HepG2 (cell line): Measurements from ENCODE around the gene VPS13D.

Experiments used
- CBX5 ChIP-seq: sonication (generic); formaldehyde crosslinking; IDR thresholded peaks from 2 replicates; pipeline ENCODE4 v1.4.0; 2020; ENCODE audit warnings: missing genetic modification reagents, borderline replicate concordance
- POLR2A ChIP-seq, 2 experiments: IDR thresholded peaks; 2 replicates each; pipeline ENCODE4 v1.6.1; 2011; ENCODE audit warnings: low read depth in 2 of 2, low read length in 2 of 2, mild to moderate bottlenecking in 1 of 2, moderate library complexity in 1 of 2; ENCODE audit not compliant: insufficient read depth in 1 of 2
- RAD51 ChIP-seq: fragments of 450-650 bp; IDR thresholded peaks from 2 replicates; pipeline ENCODE4 v1.6.1; 2016; ENCODE audit warnings: borderline replicate concordance
- SIN3A ChIP-seq: IDR thresholded peaks from 2 replicates; pipeline ENCODE4 v1.6.1; 2011; ENCODE audit warnings: low read depth, mild to moderate bottlenecking, control low read depth, low read length, borderline replicate concordance
- SP4 ChIP-seq: sonication (generic); formaldehyde crosslinking; IDR thresholded peaks from 2 replicates; pipeline ENCODE4 v1.8.1; 2023; ENCODE audit warnings: mild to moderate bottlenecking, missing genetic modification reagents
- ZNF292 ChIP-seq: sonication (generic); formaldehyde crosslinking; IDR thresholded peaks from 2 replicates; pipeline ENCODE4 v1.8.1; 2022; ENCODE audit warnings: mild to moderate bottlenecking, low read depth, missing genetic modification reagents, borderline replicate concordance
- ZSCAN22 ChIP-seq: sonication (generic); formaldehyde crosslinking; IDR thresholded peaks from 2 replicates; pipeline ENCODE4 v1.4.0; 2020; ENCODE audit warnings: mild to moderate bottlenecking, missing genetic modification reagents
- TF ChIP-seq, protein P1 (sequence below): sonication (generic); formaldehyde crosslinking; IDR thresholded peaks from 2 replicates; pipeline ENCODE4 v1.4.0; 2020; ENCODE audit warnings: missing genetic modification reagents
- TF ChIP-seq, protein P2 (sequence below): sonication (generic); formaldehyde crosslinking; IDR thresholded peaks from 2 replicates; pipeline ENCODE4 v1.4.0; 2020; ENCODE audit warnings: missing genetic modification reagents, borderline replicate concordance

DNA sequence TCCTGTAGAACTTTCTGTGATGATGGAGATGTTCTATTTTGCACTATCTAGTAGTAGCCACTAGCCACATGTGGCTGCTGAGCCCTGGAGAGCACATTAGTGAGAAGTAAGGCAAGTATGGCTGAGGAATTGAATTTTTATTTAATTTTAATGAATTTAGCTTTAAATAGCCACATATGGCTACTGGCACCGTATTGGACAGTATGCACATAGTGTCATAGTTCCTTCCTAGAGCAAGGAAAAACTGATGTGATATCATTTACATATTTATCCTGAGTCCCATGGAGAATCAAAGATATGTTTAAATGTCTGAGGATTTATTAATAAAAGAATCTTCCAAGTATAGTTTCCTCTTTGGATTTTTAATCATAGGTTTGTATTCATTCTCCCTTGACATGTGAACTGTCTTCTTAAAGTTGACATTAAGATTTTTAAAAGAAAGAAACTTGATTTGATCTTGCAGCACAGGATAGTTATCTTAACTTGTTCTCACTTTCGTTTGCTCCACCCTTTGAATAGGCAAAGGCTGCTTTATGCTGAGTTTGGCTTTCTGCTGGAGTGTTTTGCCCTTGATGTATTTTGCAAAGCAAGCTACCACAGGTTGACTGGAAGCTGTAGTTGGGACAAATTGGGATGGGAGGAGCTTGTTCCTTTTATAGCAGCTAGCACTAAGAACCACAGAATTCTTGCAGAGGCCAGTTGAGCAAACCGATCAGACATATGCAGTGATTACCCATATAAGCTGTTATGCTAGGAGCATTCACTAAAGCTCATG lies 129.7 kb downstream of the VPS13D start:
- TF ChIP-seq, protein P1, sequence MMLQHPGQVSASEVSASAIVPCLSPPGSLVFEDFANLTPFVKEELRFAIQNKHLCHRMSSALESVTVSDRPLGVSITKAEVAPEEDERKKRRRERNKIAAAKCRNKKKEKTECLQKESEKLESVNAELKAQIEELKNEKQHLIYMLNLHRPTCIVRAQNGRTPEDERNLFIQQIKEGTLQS (CRISPR knock-in tag), result no peak
- TF ChIP-seq POLR2A (IDR thresholded peaks at IDR 0.05; ENCODE audit: insufficient read depth in 1 of 2, low read depth in 2 of 2, low read length in 2 of 2) (no peak), ZSCAN22 (CRISPR knock-in tag) (no peak), RAD51 (no peak), SIN3A (no peak), ZNF292 (CRISPR knock-in tag) (no peak), SP4 (CRISPR knock-in tag) (no peak), CBX5 (no peak)
- TF ChIP-seq, protein P2, sequence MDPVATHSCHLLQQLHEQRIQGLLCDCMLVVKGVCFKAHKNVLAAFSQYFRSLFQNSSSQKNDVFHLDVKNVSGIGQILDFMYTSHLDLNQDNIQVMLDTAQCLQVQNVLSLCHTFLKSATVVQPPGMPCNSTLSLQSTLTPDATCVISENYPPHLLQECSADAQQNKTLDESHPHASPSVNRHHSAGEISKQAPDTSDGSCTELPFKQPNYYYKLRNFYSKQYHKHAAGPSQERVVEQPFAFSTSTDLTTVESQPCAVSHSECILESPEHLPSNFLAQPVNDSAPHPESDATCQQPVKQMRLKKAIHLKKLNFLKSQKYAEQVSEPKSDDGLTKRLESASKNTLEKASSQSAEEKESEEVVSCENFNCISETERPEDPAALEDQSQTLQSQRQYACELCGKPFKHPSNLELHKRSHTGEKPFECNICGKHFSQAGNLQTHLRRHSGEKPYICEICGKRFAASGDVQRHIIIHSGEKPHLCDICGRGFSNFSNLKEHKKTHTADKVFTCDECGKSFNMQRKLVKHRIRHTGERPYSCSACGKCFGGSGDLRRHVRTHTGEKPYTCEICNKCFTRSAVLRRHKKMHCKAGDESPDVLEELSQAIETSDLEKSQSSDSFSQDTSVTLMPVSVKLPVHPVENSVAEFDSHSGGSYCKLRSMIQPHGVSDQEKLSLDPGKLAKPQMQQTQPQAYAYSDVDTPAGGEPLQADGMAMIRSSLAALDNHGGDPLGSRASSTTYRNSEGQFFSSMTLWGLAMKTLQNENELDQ (CRISPR knock-in tag), result no peak
